Activated B cell treated with CpG ODN at 0.5 μM for 24 hours (primary cell): ENCODE measurements around the gene HRC. TPM values are rescaled to one million over a fixed set of nuclear protein-coding genes. Genes with fewer than 3 reads are reported as not detected.
"Not testable (repeated sequence)": the region's sequence is repeated elsewhere in the genome, so short reads cannot be mapped to it uniquely, and the experiment has no call there.

Source experiments
- ATAC-seq: fragments of 200-7000 bp; cut with Tn5 transposase; one replicate; pipeline ENCODE4 v1.10.0; 2021; ENCODE audit warnings: low read depth, mild to moderate bottlenecking, moderate library complexity
- CTCF ChIA-PET: fragments of 350-600 bp; sonication (Branson Sonifier 250); formaldehyde crosslinking; loops from one replicate; lab custom pipeline; 2021; ENCODE audit warnings: antibody characterized with exemption; lab: Charles Lee
- POLR2A ChIA-PET: fragments of 350-600 bp; sonication (Branson Sonifier 250); formaldehyde crosslinking; loops from one replicate; lab custom pipeline; 2021; ENCODE audit warnings: antibody characterized with exemption; lab: Charles Lee
- DNase-seq: peaks from one replicate; pipeline ENCODE4 v3.0.0; 2022
- H3K27ac Mint-ChIP-seq: one replicate; pipeline ENCODE4 v1.8.0; 2020; ENCODE audit warnings: mixed read lengths
- H3K27me3 Mint-ChIP-seq: one replicate; pipeline ENCODE4 v1.8.0; 2021; ENCODE audit warnings: mixed read lengths
- H3K36me3 Mint-ChIP-seq: one replicate; pipeline ENCODE4 v1.8.0; 2021; ENCODE audit warnings: low read depth, mixed read lengths
- H3K4me1 Mint-ChIP-seq: one replicate; pipeline ENCODE4 v1.8.0; 2021; ENCODE audit warnings: mixed read lengths
- H3K4me3 Mint-ChIP-seq: one replicate; pipeline ENCODE4 v1.8.0; 2020; ENCODE audit warnings: mild to moderate bottlenecking, mixed read lengths
- H3K9me3 Mint-ChIP-seq: one replicate; pipeline ENCODE4 v1.8.0; 2020; ENCODE audit warnings: mixed read lengths
- intact Hi-C: fragments of 100-400 bp; cut with micrococcal nuclease; formaldehyde crosslinking; loops from one replicate; pipeline ENCODE4 v1.15.1; 2024
- total RNA-seq: library from RNA; stranded (reverse); gene quantifications from 2 replicates; pipeline ENCODE4 v1.2.3, GENCODE V29; 2022
- TF ChIP-seq, protein P1 (sequence below): fragments of 200-600 bp; IDR thresholded peaks from one replicate; pipeline ENCODE4 v1.8.0; 2022; ENCODE audit warnings: antibody characterized with exemption, mild to moderate bottlenecking

Gene HRC
- total RNA-seq, 1 donor from 2014 or later, result not detected

DNA sequence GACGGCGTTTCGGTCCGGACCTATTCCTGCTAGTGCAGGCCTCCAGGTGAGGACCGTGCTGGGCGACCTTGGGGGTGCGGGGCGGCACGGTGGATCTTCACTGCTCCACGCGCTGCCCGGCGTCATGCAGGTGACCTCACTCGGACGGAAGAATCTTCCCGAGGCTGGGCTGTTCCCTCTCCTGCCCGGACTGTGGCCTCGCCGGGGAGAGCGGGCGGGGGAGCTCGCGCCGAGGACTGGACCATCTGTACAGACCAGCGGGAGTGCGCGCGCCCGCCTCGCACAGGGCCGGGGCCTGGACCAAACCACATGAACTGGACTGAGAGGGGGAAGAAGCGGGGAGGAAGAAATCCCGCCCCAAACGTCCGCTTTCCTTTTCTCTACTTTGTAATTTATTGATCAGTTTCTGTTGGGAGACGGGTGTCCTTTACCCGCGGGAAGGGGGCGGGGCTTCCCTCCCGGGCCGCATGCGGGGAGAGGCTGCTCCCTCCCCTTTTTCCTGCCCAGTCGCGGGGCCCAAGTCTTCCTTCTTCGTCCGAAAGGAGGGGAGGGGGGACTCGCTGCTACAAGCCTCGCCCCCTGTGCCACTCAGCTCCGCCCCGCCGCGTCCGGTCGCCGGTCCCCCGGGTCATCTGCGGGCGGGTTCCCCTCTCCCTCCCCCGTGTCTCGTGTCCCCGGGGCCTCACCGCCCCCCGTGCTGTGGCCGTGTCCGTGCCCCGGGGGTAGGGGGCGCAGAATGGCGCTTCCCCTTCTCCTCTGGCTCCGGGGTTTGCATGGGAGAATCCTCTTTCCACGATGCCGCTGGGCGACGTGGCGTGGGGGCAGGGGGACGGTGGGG lies 4.9 kb downstream of the HRC start:
- ChIA-PET POLR2A (interaction anchor here (0.6 to 1.7 kb wide), 4 partner anchors 17 to 636 kb away, joined by 3 to 6 read pairs (median 4); no protein-coding TSS in a partner anchor), CTCF (interaction anchor here (0.9 to 1.0 kb wide), 2 partner anchors 36 to 53 kb away, joined by 3 to 4 read pairs; partner anchors contain the start of gene LIN7B)
- no peaks in the 10 kb centered on the region for H3K36me3 Mint-ChIP-seq
- intact Hi-C loops, result no loop called here
- H3K4me1 Mint-ChIP-seq, result peaks cover 37% of the 10 kb centered on the region
- no peak overlapping the region for H3K27ac Mint-ChIP-seq
- TF ChIP-seq, protein P1, sequence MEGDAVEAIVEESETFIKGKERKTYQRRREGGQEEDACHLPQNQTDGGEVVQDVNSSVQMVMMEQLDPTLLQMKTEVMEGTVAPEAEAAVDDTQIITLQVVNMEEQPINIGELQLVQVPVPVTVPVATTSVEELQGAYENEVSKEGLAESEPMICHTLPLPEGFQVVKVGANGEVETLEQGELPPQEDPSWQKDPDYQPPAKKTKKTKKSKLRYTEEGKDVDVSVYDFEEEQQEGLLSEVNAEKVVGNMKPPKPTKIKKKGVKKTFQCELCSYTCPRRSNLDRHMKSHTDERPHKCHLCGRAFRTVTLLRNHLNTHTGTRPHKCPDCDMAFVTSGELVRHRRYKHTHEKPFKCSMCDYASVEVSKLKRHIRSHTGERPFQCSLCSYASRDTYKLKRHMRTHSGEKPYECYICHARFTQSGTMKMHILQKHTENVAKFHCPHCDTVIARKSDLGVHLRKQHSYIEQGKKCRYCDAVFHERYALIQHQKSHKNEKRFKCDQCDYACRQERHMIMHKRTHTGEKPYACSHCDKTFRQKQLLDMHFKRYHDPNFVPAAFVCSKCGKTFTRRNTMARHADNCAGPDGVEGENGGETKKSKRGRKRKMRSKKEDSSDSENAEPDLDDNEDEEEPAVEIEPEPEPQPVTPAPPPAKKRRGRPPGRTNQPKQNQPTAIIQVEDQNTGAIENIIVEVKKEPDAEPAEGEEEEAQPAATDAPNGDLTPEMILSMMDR, result no peak
- H3K27me3 Mint-ChIP-seq, result peaks cover 56% of the 10 kb centered on the region
- DNase-seq, result peak; percentile 44
- ATAC-seq, result peak; percentile 38
- peak overlapping the region; percentile 82 for H3K4me3 Mint-ChIP-seq
- peaks cover 10% of the 10 kb centered on the region for H3K9me3 Mint-ChIP-seq

GRCh38 chr19:49149652-49150105 lies 5.5 kb downstream of the HRC start:
- POLR2A ChIA-PET, result interaction anchor here (0.5 to 1.7 kb wide), 3 partner anchors 16 to 275 kb away, joined by 3 read pairs; no protein-coding TSS in a partner anchor
- H3K9me3 Mint-ChIP-seq, result peaks cover 10% of the 10 kb centered on the region
- H3K27me3 Mint-ChIP-seq, result peaks cover 54% of the 10 kb centered on the region
- intact Hi-C loops, result loop anchor here (5.0 kb wide), 1 partner anchor 58 kb away; no protein-coding TSS in a partner anchor
- H3K4me1 Mint-ChIP-seq, result peaks cover 37% of the 10 kb centered on the region
- CTCF ChIA-PET, result interaction anchor here (1.6 to 1.7 kb wide), 2 partner anchors 36 to 52 kb away, joined by 7 to 9 read pairs; partner anchors contain the start of gene LIN7B
- H3K4me3 Mint-ChIP-seq, result peak overlapping the region; percentile 82
- no peaks in the 10 kb centered on the region for H3K36me3 Mint-ChIP-seq
- H3K27ac Mint-ChIP-seq, result no peak overlapping the region
- ATAC-seq, result no peak
- TF ChIP-seq, protein P1, result no peak
- DNase-seq, result no peak

GRCh38 chr19:49148784-49149651 lies 6.2 kb downstream of the HRC start:
- ATAC-seq (peak; percentile 66), DNase-seq (peak; percentile 72)
- peaks cover 4% of the 10 kb centered on the region for H3K9me3 Mint-ChIP-seq
- H3K4me3 Mint-ChIP-seq, result peak overlapping the region; percentile 82
- intact Hi-C loops, result loop anchor here (5.0 kb wide), 1 partner anchor 58 kb away; no protein-coding TSS in a partner anchor
- CTCF ChIA-PET, result interaction anchor here (1.6 to 1.7 kb wide), 2 partner anchors 35 to 51 kb away, joined by 7 to 9 read pairs; partner anchors contain the start of gene LIN7B
- TF ChIP-seq, protein P1, result no peak
- no peaks in the 10 kb centered on the region for H3K36me3 Mint-ChIP-seq
- POLR2A ChIA-PET, result interaction anchor here (0.5 to 1.7 kb wide), 4 partner anchors 16 to 1184 kb away, joined by 3 read pairs; no protein-coding TSS in a partner anchor
- H3K27me3 Mint-ChIP-seq, result peaks cover 50% of the 10 kb centered on the region
- H3K27ac Mint-ChIP-seq, result no peak overlapping the region
- peaks cover 37% of the 10 kb centered on the region for H3K4me1 Mint-ChIP-seq

DNA sequence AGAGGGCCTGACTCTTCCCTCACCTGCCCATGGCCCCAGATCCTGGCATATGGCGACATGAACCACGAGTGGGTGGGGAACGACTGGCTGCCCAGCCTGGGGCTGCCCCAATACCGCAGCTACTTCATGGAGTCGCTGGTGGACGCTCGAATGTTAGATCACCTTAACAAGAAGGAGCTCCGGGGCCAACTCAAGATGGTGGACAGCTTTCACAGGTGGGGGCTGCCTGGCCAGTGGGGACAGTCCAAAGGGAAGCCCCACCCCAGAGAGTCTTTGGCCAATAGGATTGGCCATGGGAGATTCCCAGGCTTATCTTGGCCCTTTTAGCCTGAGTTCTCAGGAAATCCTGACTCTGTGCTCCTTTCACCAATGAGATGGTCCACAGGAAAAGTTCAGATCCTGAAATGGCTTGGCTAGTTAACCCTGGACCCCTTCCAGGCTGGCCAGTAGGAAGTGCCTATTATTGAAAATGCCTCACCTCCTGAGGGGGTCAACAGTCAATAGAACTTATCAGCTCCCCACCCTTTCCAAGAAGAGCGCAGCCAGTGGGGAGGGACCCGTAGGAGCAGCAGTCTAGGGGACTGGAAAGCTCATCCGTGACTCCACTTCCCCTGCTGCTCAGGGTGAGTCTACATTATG lies 7.0 kb downstream of the HRC start:
- ChIA-PET CTCF (interaction anchor here (1.6 to 1.7 kb wide), 2 partner anchors 34 to 50 kb away, joined by 7 to 9 read pairs; partner anchors contain the start of gene LIN7B), POLR2A (interaction anchor here (1.1 to 1.7 kb wide), 2 partner anchors 15 to 274 kb away, joined by 3 read pairs; no protein-coding TSS in a partner anchor)
- ATAC-seq, result no peak
- DNase-seq, result no peak
- TF ChIP-seq, protein P1, result no peak
- peak overlapping the region; percentile 42 for H3K4me3 Mint-ChIP-seq
- H3K27me3 Mint-ChIP-seq, result peaks cover 43% of the 10 kb centered on the region
- H3K27ac Mint-ChIP-seq, result no peak overlapping the region
- H3K9me3 Mint-ChIP-seq, result peaks cover 2% of the 10 kb centered on the region
- peaks cover 38% of the 10 kb centered on the region for H3K4me1 Mint-ChIP-seq
- H3K36me3 Mint-ChIP-seq, result no peaks in the 10 kb centered on the region
- intact Hi-C loops, result loop anchor here (5.0 kb wide), 1 partner anchor 59 kb away; no protein-coding TSS in a partner anchor

- ATAC-seq, H3K9me3 Mint-ChIP-seq, DNase-seq, H3K27ac Mint-ChIP-seq, H3K36me3 Mint-ChIP-seq, H3K4me3 Mint-ChIP-seq: not testable (repeated sequence)
- ChIA-PET CTCF (interaction anchor here (0.9 to 1.7 kb wide), 4 partner anchors 32 to 79 kb away, joined by 3 to 12 read pairs (median 4); partner anchors contain the start of gene LIN7B), POLR2A (interaction anchor here (0.6 kb wide), 1 partner anchor 790 kb away, joined by 5 read pairs; no protein-coding TSS in a partner anchor)
- intact Hi-C loops, result loop anchor here (1.0 to 5.0 kb wide), 5 partner anchors 18 to 71 kb away; partner anchors contain the start of genes C19orf73 and PPFIA3
- H3K4me1 Mint-ChIP-seq, result peaks cover 37% of the 10 kb centered on the region
- peaks cover 46% of the 10 kb centered on the region for H3K27me3 Mint-ChIP-seq
Measured at GRCh38 chr19:49146408-49146770, 8.8 kb downstream of the HRC start.
